Osteoblast (primary cell): ENCODE data around the gene PRR5L. TPM values are rescaled to one million over a fixed set of nuclear protein-coding genes. Genes with fewer than 3 reads are reported as not detected.
"Not testable (repeated sequence)": the region's sequence is repeated elsewhere in the genome, so short reads cannot be mapped to it uniquely, and the experiment has no call there.

Experiments
- DNase-seq: peaks from one replicate; pipeline ENCODE4 v3.0.0; 2011; ENCODE audit warnings: low spot score, mixed read lengths; ENCODE audit not compliant: insufficient read length; ENCODE audit errors: missing footprints
- H2AFZ ChIP-seq: 2 replicates; pipeline ENCODE4 v1.6.0; 2011; ENCODE audit warnings: mild to moderate bottlenecking, low read length
- H3K27ac ChIP-seq: 2 replicates; pipeline ENCODE4 v1.5.1; 2011; ENCODE audit warnings: mild to moderate bottlenecking, low read depth, low read length, moderate library complexity
- H3K27me3 ChIP-seq: 2 replicates; pipeline ENCODE4 v1.6.0; 2012; ENCODE audit warnings: mild to moderate bottlenecking, control low read depth, inconsistent platforms, low read length, moderate library complexity; ENCODE audit not compliant: insufficient read depth
- H3K36me3 ChIP-seq: 2 replicates; pipeline ENCODE4 v1.5.1; 2011; ENCODE audit warnings: mild to moderate bottlenecking, low read length, control low read depth, moderate library complexity; ENCODE audit not compliant: insufficient read depth
- H3K4me1 ChIP-seq: 2 replicates; pipeline ENCODE4 v1.5.1; 2011; ENCODE audit warnings: mild to moderate bottlenecking, low read length, control low read depth, moderate library complexity; ENCODE audit not compliant: insufficient read depth
- H3K4me2 ChIP-seq: 2 replicates; pipeline ENCODE4 v1.6.0; 2011; ENCODE audit warnings: mild to moderate bottlenecking, low read length; ENCODE audit not compliant: insufficient read depth
- H3K4me3 ChIP-seq: fragments of 200-600 bp; sonication (generic); 3 replicates; pipeline ENCODE4 v1.5.1; 2012; ENCODE audit warnings: mild to moderate bottlenecking, low read length, inconsistent platforms; ENCODE audit not compliant: insufficient read depth
- H3K79me2 ChIP-seq: 2 replicates; pipeline ENCODE4 v1.6.0; 2012; ENCODE audit warnings: mild to moderate bottlenecking, low read length, control low read depth, inconsistent platforms; ENCODE audit not compliant: insufficient read depth
- H3K9me3 ChIP-seq: 2 replicates; pipeline ENCODE4 v1.5.1; 2011; ENCODE audit warnings: low read depth, low read length, control low read depth
- H4K20me1 ChIP-seq: 2 replicates; pipeline ENCODE4 v1.6.0; 2012; ENCODE audit warnings: mild to moderate bottlenecking, low read length, control low read depth; ENCODE audit not compliant: insufficient read depth
- total RNA-seq: library from RNA; depleted of rRNA; stranded (reverse); fragments of >200 nt; gene quantifications from 2 replicates; pipeline ENCODE4 v1.2.3, GENCODE V29; 2012
- TF ChIP-seq, protein P1 (sequence below): IDR thresholded peaks from 2 replicates; pipeline ENCODE4 v1.5.1; 2011; ENCODE audit warnings: mild to moderate bottlenecking, low read depth, low read length, moderate library complexity; ENCODE audit errors: extremely low read depth

Gene PRR5L
- total RNA-seq, 1 donor: 9.8 TPM

DNA sequence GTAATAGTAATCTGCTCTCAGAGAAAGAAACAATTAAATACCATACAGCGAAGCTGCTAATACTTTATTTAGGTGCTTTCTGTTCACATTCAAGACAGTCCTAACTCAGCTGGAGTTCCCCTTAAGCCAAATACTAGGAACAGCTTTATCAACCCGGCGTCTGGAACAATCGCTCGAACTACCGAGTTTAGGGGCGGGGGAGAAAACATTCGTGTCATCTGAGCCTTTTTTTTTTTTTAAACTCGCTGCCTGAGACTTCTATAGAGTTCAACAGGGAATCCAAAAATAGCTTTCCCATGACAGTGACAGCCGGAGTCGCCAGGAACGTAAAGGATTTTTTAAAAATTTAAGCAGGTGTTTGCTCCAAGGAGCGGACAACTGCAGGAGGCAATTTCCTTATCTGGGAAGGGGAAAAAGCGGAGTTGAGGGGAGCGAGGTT, 213.1 kb downstream of the PRR5L start:
- no peak for DNase-seq
- H3K36me3 ChIP-seq: no peaks in the 10 kb centered on the region
- H3K4me1 ChIP-seq: peaks cover 18% of the 10 kb centered on the region
- TF ChIP-seq, protein P1, sequence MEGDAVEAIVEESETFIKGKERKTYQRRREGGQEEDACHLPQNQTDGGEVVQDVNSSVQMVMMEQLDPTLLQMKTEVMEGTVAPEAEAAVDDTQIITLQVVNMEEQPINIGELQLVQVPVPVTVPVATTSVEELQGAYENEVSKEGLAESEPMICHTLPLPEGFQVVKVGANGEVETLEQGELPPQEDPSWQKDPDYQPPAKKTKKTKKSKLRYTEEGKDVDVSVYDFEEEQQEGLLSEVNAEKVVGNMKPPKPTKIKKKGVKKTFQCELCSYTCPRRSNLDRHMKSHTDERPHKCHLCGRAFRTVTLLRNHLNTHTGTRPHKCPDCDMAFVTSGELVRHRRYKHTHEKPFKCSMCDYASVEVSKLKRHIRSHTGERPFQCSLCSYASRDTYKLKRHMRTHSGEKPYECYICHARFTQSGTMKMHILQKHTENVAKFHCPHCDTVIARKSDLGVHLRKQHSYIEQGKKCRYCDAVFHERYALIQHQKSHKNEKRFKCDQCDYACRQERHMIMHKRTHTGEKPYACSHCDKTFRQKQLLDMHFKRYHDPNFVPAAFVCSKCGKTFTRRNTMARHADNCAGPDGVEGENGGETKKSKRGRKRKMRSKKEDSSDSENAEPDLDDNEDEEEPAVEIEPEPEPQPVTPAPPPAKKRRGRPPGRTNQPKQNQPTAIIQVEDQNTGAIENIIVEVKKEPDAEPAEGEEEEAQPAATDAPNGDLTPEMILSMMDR: no peak
- H3K27me3 ChIP-seq: no peaks in the 10 kb centered on the region
- peak overlapping the region; percentile 95 for H3K4me3 ChIP-seq
- peaks cover 5% of the 10 kb centered on the region for H3K9me3 ChIP-seq
- H3K4me2 ChIP-seq: peak overlapping the region; percentile 90
- peak overlapping the region; percentile 95 for H2AFZ ChIP-seq
- H4K20me1 ChIP-seq: peaks cover 13% of the 10 kb centered on the region
- peaks cover 50% of the 10 kb centered on the region for H3K79me2 ChIP-seq
- peak overlapping the region; percentile 82 for H3K27ac ChIP-seq

DNA sequence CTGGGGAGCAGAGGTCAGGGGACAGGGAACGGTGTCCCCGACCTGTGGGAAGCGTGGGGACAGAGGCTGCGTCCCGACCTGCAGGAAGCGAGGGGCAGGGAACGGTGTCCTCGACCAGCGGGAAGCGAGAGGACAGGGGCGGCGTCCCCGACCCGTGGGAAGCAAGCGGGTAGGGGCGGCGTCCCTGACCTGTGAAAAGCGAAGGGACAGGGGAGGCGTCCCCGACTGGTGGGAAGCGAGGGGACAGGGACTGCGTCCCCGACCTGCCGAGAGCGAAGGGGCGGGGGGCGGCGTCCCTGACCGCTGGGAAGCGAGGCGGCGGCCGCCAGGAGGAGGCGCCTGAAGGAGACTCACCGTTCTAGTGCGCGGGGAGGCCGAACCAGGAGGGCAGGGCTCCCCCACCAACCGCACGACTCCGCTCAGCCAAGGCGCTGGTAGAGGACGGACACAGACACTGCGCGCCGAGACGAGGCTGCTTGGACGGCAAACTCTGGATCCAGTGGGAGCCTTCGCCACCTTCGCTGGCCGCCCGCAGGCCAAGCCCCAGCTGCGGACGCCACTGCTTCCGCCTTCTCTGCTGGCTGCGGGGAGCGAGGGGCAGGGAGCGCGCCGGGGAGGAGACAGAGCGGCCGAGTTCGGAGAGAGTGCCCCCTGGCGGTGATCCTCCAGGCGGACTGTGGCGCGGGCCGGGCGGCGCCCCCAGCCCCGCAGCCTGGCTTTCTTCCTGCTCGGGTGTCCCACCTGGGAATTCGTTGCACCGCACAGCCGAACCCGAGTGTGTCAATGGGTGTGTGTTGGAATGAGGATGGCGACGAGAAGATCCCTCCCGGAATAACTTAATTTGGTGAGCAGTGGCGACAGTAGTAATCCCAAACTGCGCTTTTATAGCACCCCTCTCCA, 213.9 kb downstream of the PRR5L start, which contains the start of gene TRAF6:
TSS of gene TRAF6 (minus strand) at position 579 of the 900 bp plus-strand sequence. CDS start 8,757 bp downstream, outside the sequence.
- H3K27me3 ChIP-seq: no peaks in the 10 kb centered on the region
- peak within 1 kb of the TSS; percentile 95 for H3K4me3 ChIP-seq
- H3K4me2 ChIP-seq: peak within 1 kb of the TSS; percentile 90
- peak within 1 kb of the TSS; percentile 82 for H3K27ac ChIP-seq
- peaks cover 5% of the 10 kb centered on the region for H3K9me3 ChIP-seq
- H4K20me1 ChIP-seq: peaks cover 13% of the 10 kb centered on the region
- DNase-seq: peak; percentile 93
- peaks cover 18% of the 10 kb centered on the region for H3K4me1 ChIP-seq
- TF ChIP-seq, protein P1: peak; percentile 78
- H3K79me2 ChIP-seq: peaks cover 43% of the 10 kb centered on the region
- peak within 1 kb of the TSS; percentile 95 for H2AFZ ChIP-seq
- no peaks in the 10 kb centered on the region for H3K36me3 ChIP-seq

DNA sequence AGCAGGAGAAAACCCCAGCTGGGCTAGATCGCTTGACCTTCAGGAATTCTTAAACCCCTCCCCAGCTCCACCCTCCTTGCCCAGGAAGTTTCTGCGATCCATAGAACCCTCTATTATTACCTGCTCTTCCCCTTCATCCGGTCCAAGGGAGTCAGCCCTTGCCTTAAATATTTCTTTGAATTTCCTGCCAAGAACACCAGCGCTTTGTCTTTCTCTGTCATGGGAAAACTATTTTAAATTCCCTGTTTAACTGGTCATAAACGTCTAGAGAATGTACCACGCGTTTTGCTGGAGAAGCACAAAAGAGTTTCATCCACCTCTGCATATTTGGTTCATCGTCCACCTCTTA, 214.5 kb downstream of the PRR5L start:
- peak; percentile 39 for DNase-seq
- Histone ChIP-seq H3K27ac (peak overlapping the region; percentile 82), H3K4me2 (peak overlapping the region; percentile 90), H3K36me3 (no peaks in the 10 kb centered on the region), H3K79me2 (peaks cover 36% of the 10 kb centered on the region), H2AFZ (peak overlapping the region; percentile 95), H4K20me1 (peaks cover 13% of the 10 kb centered on the region), H3K9me3 (peaks cover 5% of the 10 kb centered on the region), H3K4me3 (peak overlapping the region; percentile 95), H3K27me3 (no peaks in the 10 kb centered on the region), H3K4me1 (peaks cover 18% of the 10 kb centered on the region)
- TF ChIP-seq, protein P1: no peak

DNA sequence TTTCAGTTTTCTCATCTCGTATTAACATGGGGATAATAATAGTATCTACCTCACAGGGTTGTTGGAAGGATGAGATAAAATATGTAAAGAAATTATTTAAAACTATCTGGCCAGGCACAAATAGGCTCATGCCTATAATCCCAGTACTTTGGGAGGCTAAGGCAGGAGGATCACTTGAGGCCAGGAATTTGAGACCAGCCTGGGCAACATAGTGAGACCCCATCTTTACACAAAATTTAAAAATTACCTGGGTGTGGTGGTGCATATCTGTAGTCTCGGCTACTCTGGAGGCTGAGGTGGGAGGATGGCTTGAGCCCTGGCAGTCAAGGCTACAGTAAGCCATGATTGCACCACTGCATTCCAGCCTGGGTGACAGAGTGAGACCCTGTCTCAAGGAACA, 215.0 kb downstream of the PRR5L start:
- Histone ChIP-seq H3K4me3 (peak overlapping the region; percentile 95), H3K27ac (peak overlapping the region; percentile 82), H2AFZ (peak overlapping the region; percentile 95), H4K20me1 (peaks cover 13% of the 10 kb centered on the region), H3K79me2 (peaks cover 32% of the 10 kb centered on the region), H3K4me1 (peaks cover 18% of the 10 kb centered on the region), H3K4me2 (peak overlapping the region; percentile 90)
- not testable (repeated sequence) for H3K36me3 ChIP-seq, H3K27me3 ChIP-seq, DNase-seq, H3K9me3 ChIP-seq
